Smooth muscle cell (in vitro differentiated cells): Measurements from ENCODE around the gene SNAI1. TPM values are rescaled to one million over a fixed set of nuclear protein-coding genes. Genes with fewer than 3 reads are reported as not detected.

Source experiments
- DNase-seq: peaks from one replicate; lab custom pipeline; 2025; ENCODE audit not compliant: unreplicated experiment; lab: John Stamatoyannopoulos, UW
- H2AFZ ChIP-seq: fragments of 200-600 bp; sonication (generic); 2 replicates; pipeline ENCODE4 v1.6.0; 2016; ENCODE audit warnings: antibody characterized with exemption, low read depth, mild to moderate bottlenecking
- H3F3A ChIP-seq: fragments of 200-600 bp; sonication (generic); 2 replicates; pipeline ENCODE4 v1.6.0; 2017; ENCODE audit warnings: antibody characterized with exemption, low read depth
- H3K27ac ChIP-seq: fragments of 200-600 bp; sonication (generic); 2 replicates; pipeline ENCODE4 v1.5.1; 2016; ENCODE audit warnings: low read depth, mild to moderate bottlenecking
- H3K27me3 ChIP-seq: fragments of 200-600 bp; sonication (generic); 2 replicates; pipeline ENCODE4 v1.6.1; 2016; ENCODE audit warnings: low read depth, mild to moderate bottlenecking
- H3K36me3 ChIP-seq: fragments of 200-600 bp; sonication (generic); 2 replicates; pipeline ENCODE4 v1.5.1; 2016; ENCODE audit warnings: low read depth
- H3K4me1 ChIP-seq: fragments of 200-600 bp; sonication (generic); 2 replicates; pipeline ENCODE4 v1.5.1; 2016; ENCODE audit warnings: low read depth
- H3K4me2 ChIP-seq: fragments of 200-600 bp; sonication (generic); 2 replicates; pipeline ENCODE4 v1.6.0; 2016; ENCODE audit warnings: mild to moderate bottlenecking
- H3K4me3 ChIP-seq: fragments of 200-600 bp; sonication (generic); 2 replicates; pipeline ENCODE4 v1.5.1; 2016; ENCODE audit warnings: mild to moderate bottlenecking
- H3K79me2 ChIP-seq: fragments of 200-600 bp; sonication (generic); 2 replicates; pipeline ENCODE4 v1.6.0; 2016; ENCODE audit warnings: low read depth, mild to moderate bottlenecking
- H3K9ac ChIP-seq: fragments of 200-600 bp; sonication (generic); 2 replicates; pipeline ENCODE4 v1.6.0; 2016; ENCODE audit warnings: low read depth
- H3K9me3 ChIP-seq: fragments of 200-600 bp; sonication (generic); replicated peaks from 2 replicates; pipeline ENCODE4 v1.5.1; 2016; ENCODE audit warnings: low read depth
- H4K20me1 ChIP-seq: fragments of 200-600 bp; sonication (generic); 2 replicates; pipeline ENCODE4 v1.6.0; 2016; ENCODE audit warnings: low read depth
- WGBS: methylation state at CpG from one replicate; pipeline ENCODE4 v1.1.7; 2016; ENCODE audit warnings: low lambda C conversion rate; 5-methylcytosine and 5-hydroxymethylcytosine counted together
- polyA plus RNA-seq: library from polyadenylated mRNA; unstranded; fragments of >200 nt; fragmentation: Nextera tagmentation; extraction: Ambion mirVana; gene quantifications from 2 replicates; pipeline ENCODE4 v1.2.1, GENCODE V29; 2016
- total RNA-seq: library from RNA; depleted of rRNA; stranded (reverse); fragments of >200 nt; gene quantifications from 2 replicates; pipeline ENCODE4 v1.2.3, GENCODE V29; 2014
- TF ChIP-seq, protein P1 (sequence below): fragments of 200-600 bp; sonication (generic); IDR thresholded peaks from 2 replicates; pipeline ENCODE4 v1.5.1; 2017; ENCODE audit warnings: borderline replicate concordance, mild to moderate bottlenecking, antibody characterized with exemption; ENCODE audit not compliant: insufficient read depth, poor library complexity, severe bottlenecking

The SNAI1 gene
- total and polyA plus RNA-seq, 2 experiments from 2014 or later, result 3.7 to 20.7 TPM

GRCh38 chr20:49983848-49984408, 1.1 kb downstream of the SNAI1 start:
- Histone ChIP-seq H3K4me1 (peaks cover 44% of the 10 kb centered on the region), H3K9ac (peak overlapping the region; percentile 75), H2AFZ (no peak overlapping the region), H3F3A (peaks cover 33% of the 10 kb centered on the region), H3K79me2 (peaks cover 39% of the 10 kb centered on the region), H3K27ac (no peak overlapping the region), H4K20me1 (peaks cover 39% of the 10 kb centered on the region), H3K4me2 (peak overlapping the region; percentile 93), H3K4me3 (peak overlapping the region; percentile 77), H3K36me3 (no peaks in the 10 kb centered on the region), H3K9me3 (no peaks in the 10 kb centered on the region), H3K27me3 (no peaks in the 10 kb centered on the region)
- 56% methylated on average over 18 of the region's 18 CpGs for WGBS
- TF ChIP-seq, protein P1, sequence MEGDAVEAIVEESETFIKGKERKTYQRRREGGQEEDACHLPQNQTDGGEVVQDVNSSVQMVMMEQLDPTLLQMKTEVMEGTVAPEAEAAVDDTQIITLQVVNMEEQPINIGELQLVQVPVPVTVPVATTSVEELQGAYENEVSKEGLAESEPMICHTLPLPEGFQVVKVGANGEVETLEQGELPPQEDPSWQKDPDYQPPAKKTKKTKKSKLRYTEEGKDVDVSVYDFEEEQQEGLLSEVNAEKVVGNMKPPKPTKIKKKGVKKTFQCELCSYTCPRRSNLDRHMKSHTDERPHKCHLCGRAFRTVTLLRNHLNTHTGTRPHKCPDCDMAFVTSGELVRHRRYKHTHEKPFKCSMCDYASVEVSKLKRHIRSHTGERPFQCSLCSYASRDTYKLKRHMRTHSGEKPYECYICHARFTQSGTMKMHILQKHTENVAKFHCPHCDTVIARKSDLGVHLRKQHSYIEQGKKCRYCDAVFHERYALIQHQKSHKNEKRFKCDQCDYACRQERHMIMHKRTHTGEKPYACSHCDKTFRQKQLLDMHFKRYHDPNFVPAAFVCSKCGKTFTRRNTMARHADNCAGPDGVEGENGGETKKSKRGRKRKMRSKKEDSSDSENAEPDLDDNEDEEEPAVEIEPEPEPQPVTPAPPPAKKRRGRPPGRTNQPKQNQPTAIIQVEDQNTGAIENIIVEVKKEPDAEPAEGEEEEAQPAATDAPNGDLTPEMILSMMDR, result no peak
- DNase-seq, result no peak

DNA sequence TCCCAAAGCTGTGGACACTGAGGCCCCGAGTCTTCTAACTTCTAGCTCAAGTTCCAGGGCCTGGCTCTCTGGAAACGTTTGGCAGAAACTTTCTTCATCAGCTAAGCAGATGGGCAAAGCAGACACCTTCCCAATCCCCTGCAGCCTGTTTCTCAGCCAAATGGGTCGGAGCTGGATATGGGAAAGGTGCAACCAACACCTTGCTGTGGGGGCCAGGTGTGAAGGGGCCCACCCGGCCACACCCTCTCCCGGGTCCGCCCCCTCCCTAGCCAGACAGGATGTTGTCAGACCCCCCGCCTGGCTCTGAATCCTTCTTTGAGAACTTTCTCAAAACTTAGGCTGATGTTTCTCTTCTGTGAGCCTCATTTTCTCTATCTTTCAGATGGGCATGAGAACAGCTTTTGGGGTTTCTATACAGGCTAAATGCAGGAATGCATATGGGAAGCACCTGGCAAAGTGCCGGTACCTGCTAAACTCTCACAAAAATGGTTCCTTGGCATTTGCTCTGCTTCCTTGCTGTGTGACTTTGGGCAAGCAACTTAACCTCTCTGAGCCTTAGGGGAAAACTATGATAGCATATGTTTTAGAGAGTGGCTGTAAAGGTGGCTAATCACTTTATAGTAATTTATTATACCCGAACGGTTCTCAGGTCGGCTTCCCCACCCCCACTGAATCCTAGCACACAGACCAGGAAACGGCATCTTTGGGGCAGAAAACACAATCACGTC, 1.8 kb downstream of the SNAI1 start:
- H3K79me2 ChIP-seq, result peaks cover 39% of the 10 kb centered on the region
- H3K27me3 ChIP-seq, result no peaks in the 10 kb centered on the region
- H3K27ac ChIP-seq, result no peak overlapping the region
- H2AFZ ChIP-seq, result no peak overlapping the region
- no peaks in the 10 kb centered on the region for H3K36me3 ChIP-seq
- TF ChIP-seq, protein P1, result no peak
- peaks cover 35% of the 10 kb centered on the region for H3F3A ChIP-seq
- H3K9me3 ChIP-seq, result no peaks in the 10 kb centered on the region
- 44% methylated on average over 13 of the region's 13 CpGs for WGBS
- H3K4me3 ChIP-seq, result peak overlapping the region; percentile 77
- H3K4me1 ChIP-seq, result peaks cover 51% of the 10 kb centered on the region
- peaks cover 39% of the 10 kb centered on the region for H4K20me1 ChIP-seq
- peak overlapping the region; percentile 75 for H3K9ac ChIP-seq
- DNase-seq, result no peak
- H3K4me2 ChIP-seq, result peak overlapping the region; percentile 93

- H3K4me3 ChIP-seq, result peak overlapping the region; percentile 77
- H4K20me1 ChIP-seq, result peaks cover 39% of the 10 kb centered on the region
- TF ChIP-seq, protein P1, result no peak
- H3K9me3 ChIP-seq, result no peaks in the 10 kb centered on the region
- H3K27ac ChIP-seq, result no peak overlapping the region
- no peaks in the 10 kb centered on the region for H3K27me3 ChIP-seq
- peak overlapping the region; percentile 93 for H3K4me2 ChIP-seq
- DNase-seq, result no peak
- H3F3A ChIP-seq, result peaks cover 35% of the 10 kb centered on the region
- WGBS, result 56% methylated on average over 6 of the region's 6 CpGs
- no peak overlapping the region for H2AFZ ChIP-seq
- no peaks in the 10 kb centered on the region for H3K36me3 ChIP-seq
- peaks cover 39% of the 10 kb centered on the region for H3K79me2 ChIP-seq
- no peak overlapping the region for H3K9ac ChIP-seq
- H3K4me1 ChIP-seq, result peaks cover 56% of the 10 kb centered on the region
These were observed 2.4 kb downstream of the SNAI1 start for GRCh38 chr20:49985157-49985556.
